K562 (cell line): ENCODE measurements around the gene SLC5A11. TPM values are rescaled to one million over a fixed set of nuclear protein-coding genes. Genes with fewer than 3 reads are reported as not detected.

Source experiments
- ATAC-seq: fragments of 200-7000 bp; cut with Tn5 transposase; 3 replicates; pipeline ENCODE4 v1.9.1; 2020; ENCODE audit warnings: moderate library complexity
- BruUV-seq: library from RNA; stranded (reverse); fragments of 400-500 nt; replicated peaks from 2 replicates; lab custom pipeline; 2021; lab: Mats Ljungman, UMichigan
- CTCF ChIA-PET: fragments of 300-600 bp; formaldehyde crosslinking; extraction: SDS; loops from one replicate; lab custom pipeline; 2021; ENCODE audit warnings: low intra/inter-chr PET ratio; lab: Yijun Ruan, JAX
- POLR2A ChIA-PET: fragments of 300-600, 350-650 bp; sonication (Branson Sonifier 250); formaldehyde crosslinking; extraction: SDS; loops from one replicate; lab custom pipeline; 2021; ENCODE audit warnings: antibody characterized with exemption, inconsistent platforms; lab: Yijun Ruan, JAX
- DNase-seq, 4 experiments: peaks; one replicate each; pipeline versions ENCODE4 v3.0.0 to v3.0.0-alpha.2; 2011 to 2018; ENCODE audit warnings: low spot score in 3 of 4, mixed read lengths in 3 of 4; ENCODE audit errors: extremely low read depth in 1 of 4
- FAIRE-seq: peaks from 2 replicates; lab custom pipeline; 2011; peaks lifted over from hg19 to GRCh38; lab: Jason Lieb, UNC
- H2AFZ ChIP-seq: 2 replicates; pipeline ENCODE4 v1.6.0; 2011; ENCODE audit warnings: low read depth, low read length, control low read depth, inconsistent platforms
- H3K27ac ChIP-seq: fragments of 200-600 bp; 3 replicates; pipeline ENCODE4 v1.8.0; 2011; ENCODE audit warnings: low read depth, mild to moderate bottlenecking, control low read depth, inconsistent platforms, low read length, moderate library complexity, mixed read lengths; ENCODE audit errors: extremely low read depth
- H3K27me3 ChIP-seq, 2 experiments: fragments of 300-600 bp in 1 of 2; 2 replicates in 1 of 2; 3 replicates in 1 of 2; pipeline versions ENCODE4 v1.6.0 to v1.8.0; 2011; ENCODE audit warnings: inconsistent platforms in 2 of 2, low read length in 2 of 2, mild to moderate bottlenecking in 1 of 2, mixed read lengths in 1 of 2, moderate library complexity in 1 of 2; ENCODE audit not compliant: control insufficient read depth in 2 of 2, insufficient read depth in 2 of 2
- H3K36me3 ChIP-seq: fragments of 300-600 bp; 3 replicates; pipeline ENCODE4 v1.8.0; 2011; ENCODE audit warnings: mild to moderate bottlenecking, low read length, inconsistent platforms; ENCODE audit not compliant: control insufficient read depth, insufficient read depth
- H3K4me1 ChIP-seq, 2 experiments: fragments of 200-600 bp in 1 of 2; replicated peaks in 1 of 2; 2 replicates in 1 of 2; 3 replicates in 1 of 2; pipeline versions ENCODE4 v1.5.1 to v1.8.0; 2011; ENCODE audit warnings: inconsistent platforms in 2 of 2, low read length in 2 of 2, mild to moderate bottlenecking in 1 of 2, mixed read lengths in 1 of 2, moderate library complexity in 1 of 2; ENCODE audit not compliant: control insufficient read depth in 2 of 2, insufficient read depth in 2 of 2
- H3K4me2 ChIP-seq: 2 replicates; pipeline ENCODE4 v1.6.1; 2011; ENCODE audit warnings: low read length, control low read depth, inconsistent platforms, mixed read lengths; ENCODE audit not compliant: insufficient read depth
- H3K4me3 ChIP-seq: fragments of 200-600 bp; sonication (generic), shearing (Covaris generic); 2 replicates; pipeline ENCODE4 v1.5.1; 2016; ENCODE audit warnings: control low read depth, inconsistent platforms
- H3K79me2 ChIP-seq: fragments of 200-600 bp; 3 replicates; pipeline ENCODE4 v1.8.0; 2011; ENCODE audit warnings: low read length, inconsistent platforms; ENCODE audit not compliant: control insufficient read depth, insufficient read depth
- H3K9ac ChIP-seq, 2 experiments: 2 replicates each; pipeline versions ENCODE4 v1.6.0 to v1.6.1; 2011; ENCODE audit warnings: low read depth in 2 of 2, low read length in 2 of 2, control low read depth in 1 of 2, inconsistent platforms in 1 of 2, mild to moderate bottlenecking in 1 of 2, mixed read lengths in 1 of 2; ENCODE audit not compliant: insufficient read depth in 1 of 2
- H3K9me1 ChIP-seq: one replicate; pipeline ENCODE4 v1.6.0; 2011; ENCODE audit warnings: inconsistent platforms, mild to moderate bottlenecking, low read length, moderate library complexity; ENCODE audit not compliant: control insufficient read depth, insufficient read depth
- H3K9me3 ChIP-seq: replicated peaks from 2 replicates; pipeline ENCODE4 v1.5.1; 2011; ENCODE audit warnings: low read depth, low read length, inconsistent platforms; ENCODE audit not compliant: control insufficient read depth, insufficient read depth
- H4K20me1 ChIP-seq: replicated peaks from 2 replicates; pipeline ENCODE4 v1.6.1; 2011; ENCODE audit warnings: low read length, inconsistent platforms, mixed read lengths; ENCODE audit not compliant: control insufficient read depth, insufficient read depth
- CTCF ChIP-seq, 3 experiments: IDR thresholded peaks in 2 of 3; conservative IDR thresholded peaks in 1 of 3; 2 replicates each; pipeline ENCODE4 v1.5.1; 2011 to 2012; ENCODE audit warnings: low read length in 3 of 3, mild to moderate bottlenecking in 3 of 3, control low read depth in 2 of 3, improper control_type of control experiment in 1 of 3, inconsistent platforms in 1 of 3, low read depth in 1 of 3, mixed read lengths in 1 of 3, moderate library complexity in 1 of 3; ENCODE audit not compliant: insufficient read depth in 2 of 3
- RBM25 ChIP-seq: fragments of 200-400 bp; formaldehyde crosslinking; IDR thresholded peaks from 2 replicates; pipeline ENCODE4 v1.6.1; 2018; ENCODE audit warnings: low read length, low read depth, moderate library complexity; ENCODE audit not compliant: severe bottlenecking
- RBM39 ChIP-seq: fragments of 200-400 bp; formaldehyde crosslinking; optimal IDR thresholded peaks from 2 replicates; pipeline ENCODE3; 2018; ENCODE audit warnings: low read depth, low read length
- ZNF507 ChIP-seq: conservative IDR thresholded peaks from 2 replicates; pipeline ENCODE4 v1.6.1; 2017; ENCODE audit warnings: missing genetic modification characterization, missing compliant biosample characterization
- WGBS: fragments of 100-300 bp; shearing (Covaris generic); methylation state at CpG from one replicate; pipeline ENCODE4 v1.1.6; 2016; ENCODE audit warnings: low coverage, mixed read lengths; ENCODE audit not compliant: insufficient coverage; ENCODE audit errors: missing lambda C conversion rate; 5-methylcytosine and 5-hydroxymethylcytosine counted together
- in situ Hi-C: fragments of 300-500 bp; cut with MboI; formaldehyde crosslinking; loops from 4 replicates; pipeline ENCODE4 v1.15.0; 2018; ENCODE audit warnings: inconsistent platforms, mixed read lengths
- intact Hi-C: fragments of 100-400 bp; cut with micrococcal nuclease; formaldehyde crosslinking; loops from 2 replicates; pipeline ENCODE4 v1.14.2; 2022
- polyA plus RNA-seq, 8 experiments: library from polyadenylated mRNA; depleted of rRNA in 4 of 8; stranded (reverse) in 5 of 8; unstranded in 3 of 8; fragments of >200 nt; fragmentation: Nextera tagmentation in 2 of 8; fragmentation: Illumina TruSeq in 1 of 8; extraction: Ambion mirVana in 2 of 8; extraction: Trizol in 1 of 8; gene quantifications; 2 replicates each; pipeline versions ENCODE4 v1.2.1 to v1.2.3, GENCODE V29; 2011 to 2014; ENCODE audit warnings: inconsistent platforms in 1 of 8, missing spikeins in 1 of 8
- total RNA-seq, 7 experiments: library from RNA; depleted of rRNA in 6 of 7; stranded (reverse); fragments of >200 nt in 6 of 7; fragmentation: Illumina TruSeq in 2 of 7; extraction: Trizol in 2 of 7; gene quantifications; 2 replicates each; pipeline versions ENCODE4 v1.2.1 to v1.2.3, GENCODE V29; 2011 to 2021; ENCODE audit warnings: low replicate concordance in 1 of 7

Gene SLC5A11
- total and polyA plus RNA-seq, 9 of the 15 experiments (the other 6 are each of a cell fraction or from before 2014, with no cell fraction given), result 0.04 to 0.25 (median 0.11) TPM; not detected in 3

- no peak for FAIRE-seq
Measured at GRCh38 chr16:24887472-24887871, 41.7 kb downstream of the SLC5A11 start.

More at GRCh38 chr16:24887472-24887871, 41.7 kb downstream of the SLC5A11 start:
- in situ Hi-C loops (no loop called here), intact Hi-C loops (no loop called here)
- BruUV-seq, result no TSS peak
- Histone ChIP-seq H3K4me3 (no peak overlapping the region), H3K79me2 (no peaks in the 10 kb centered on the region), H3K27ac (no peak overlapping the region), H3K4me1 (no peaks in the 10 kb centered on the region; a peak in 1 of 5 replicates), H3K9ac (no peak overlapping the region), H4K20me1 (no peaks in the 10 kb centered on the region), H3K36me3 (no peaks in the 10 kb centered on the region), H3K9me1 (no peaks in the 10 kb centered on the region), H3K4me2 (no peak overlapping the region), H2AFZ (no peak overlapping the region), H3K27me3 (peaks cover 0 to 3% of the 10 kb centered on the region in 2 experiments; a peak in 2 of 5 replicates), H3K9me3 (no peaks in the 10 kb centered on the region)
- DNase-seq (no peak), ATAC-seq (no peak)
- TF ChIP-seq RBM39 (no peak), ZNF507 (tag) (peak; percentile 91), CTCF (IDR thresholded peaks at IDR 0.05 in 2 of 3, conservative IDR thresholded peaks at IDR 0.05 in 1 of 3; ENCODE audit: insufficient read depth in 2 of 3, low read depth in 1 of 3, low read length in 3 of 3) (no peak), RBM25 (no peak)
- CTCF ChIA-PET, result no interaction called here
- POLR2A ChIA-PET, result no interaction called here
- WGBS, result 47% methylated on average over 2 of the region's 2 CpGs
